Activated CD4-positive, alpha-beta T cell treated with anti-CD3 and anti-CD28 coated beads, Interleukin-10, Interleukin-2, amounts not matched to agents 100 ng/mL and 50 ng/mL, durations not matched to agents 16 hours and 8 hours (primary cell): ENCODE results near the gene C22orf23.
A peak's percentile ranks its signal among the peaks of the same experiment; 100 is the strongest.
"Not testable (repeated sequence)": the region's sequence is repeated elsewhere in the genome, so short reads cannot be mapped to it uniquely, and the experiment has no call there.

Experiments
- DNase-seq: peaks from one replicate; pipeline ENCODE4 v3.0.0-alpha.2; 2020

Gene C22orf23

DNA sequence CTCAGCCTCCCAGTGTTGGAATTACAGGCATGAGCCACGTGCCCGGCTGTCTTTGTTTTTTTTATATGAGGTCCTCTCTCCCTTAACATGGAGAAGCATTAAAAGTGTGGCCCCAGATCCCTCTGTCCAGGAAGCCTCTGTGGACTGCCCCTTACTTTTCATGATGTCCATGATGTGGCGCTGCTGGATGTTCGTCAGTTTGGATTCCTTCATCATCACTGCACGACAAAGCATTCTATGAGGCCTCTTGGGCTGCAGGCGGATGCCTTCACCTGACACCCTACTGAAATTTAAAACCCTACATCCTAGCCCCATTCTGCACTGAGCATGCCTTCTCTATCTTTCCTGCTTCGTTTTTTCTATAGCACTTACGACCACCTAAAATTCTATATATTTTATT, 2.1 kb downstream of the C22orf23 start:
- DNase-seq = no peak

DNA sequence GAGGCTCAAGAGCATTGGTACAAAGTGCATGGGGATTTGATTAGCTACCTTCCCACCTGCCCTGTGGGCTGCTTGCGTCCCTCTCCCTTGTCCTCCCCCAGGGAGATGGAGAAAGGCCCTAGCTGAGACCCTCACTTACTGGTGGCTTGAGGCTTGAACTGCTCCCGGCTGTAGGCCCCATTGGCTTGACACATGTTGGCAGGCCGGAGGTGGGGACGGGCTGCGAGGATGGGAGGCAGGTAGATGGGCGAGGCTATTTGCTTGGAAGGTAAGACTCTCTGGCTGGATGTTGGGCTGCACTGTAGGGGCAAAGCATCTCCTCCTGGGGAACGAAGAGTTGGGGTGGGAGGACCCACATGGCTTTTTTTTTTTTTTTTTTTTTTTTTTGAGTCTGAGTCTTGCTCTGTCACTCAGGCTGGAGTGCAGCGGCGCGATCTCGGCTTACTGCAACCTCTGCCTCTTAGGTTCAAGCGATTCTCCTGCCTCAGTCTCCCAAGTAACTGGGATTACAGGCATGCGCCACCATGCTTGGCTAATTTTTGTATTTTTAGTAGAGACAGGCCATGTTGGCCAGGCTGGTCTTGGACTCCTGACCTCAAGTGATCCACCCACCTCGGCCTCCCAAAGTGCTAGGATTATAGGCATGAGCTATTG, 6.1 kb downstream of the C22orf23 start:
- not testable (repeated sequence) for DNase-seq

DNA sequence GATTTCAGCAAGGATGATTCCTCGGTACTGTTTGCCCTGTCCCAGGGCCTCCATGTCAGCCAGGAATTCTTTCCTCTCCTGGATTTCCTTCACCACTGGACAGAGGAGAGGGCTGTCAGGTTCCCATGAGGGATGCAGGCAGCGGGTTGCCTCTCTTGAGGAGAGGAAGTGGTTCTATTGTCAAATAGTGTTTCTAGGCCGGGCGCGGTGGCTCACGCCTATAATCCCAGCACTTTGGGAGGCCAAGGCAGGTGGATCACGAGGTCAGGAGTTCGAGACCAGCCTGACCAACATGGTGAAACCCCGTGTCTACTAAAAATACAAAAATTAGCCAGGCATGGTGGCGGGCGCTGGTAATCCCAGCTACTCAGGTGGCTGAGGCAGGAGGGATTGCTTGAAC, 9.0 kb downstream of the C22orf23 start:
- not testable (repeated sequence) for DNase-seq

DNA sequence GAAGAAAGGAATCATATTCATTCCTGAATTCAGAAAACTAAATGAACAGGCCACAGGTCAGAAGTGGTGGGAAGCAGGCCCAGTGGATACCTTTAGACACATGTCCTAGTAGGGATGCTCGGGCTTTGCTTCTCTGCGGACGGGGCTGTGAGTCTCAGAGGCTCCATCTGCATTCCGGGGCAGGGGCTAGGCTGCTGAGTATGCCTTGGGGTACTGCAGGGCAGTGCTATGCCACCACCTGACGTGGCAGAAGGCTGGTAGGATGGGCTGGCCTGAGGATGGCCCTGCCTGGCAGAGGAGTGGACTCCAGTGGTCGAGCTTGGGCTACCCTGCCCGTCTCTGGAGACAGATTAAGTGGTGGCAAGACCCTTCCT, 9.6 kb downstream of the C22orf23 start:
- no peak for DNase-seq

DNA sequence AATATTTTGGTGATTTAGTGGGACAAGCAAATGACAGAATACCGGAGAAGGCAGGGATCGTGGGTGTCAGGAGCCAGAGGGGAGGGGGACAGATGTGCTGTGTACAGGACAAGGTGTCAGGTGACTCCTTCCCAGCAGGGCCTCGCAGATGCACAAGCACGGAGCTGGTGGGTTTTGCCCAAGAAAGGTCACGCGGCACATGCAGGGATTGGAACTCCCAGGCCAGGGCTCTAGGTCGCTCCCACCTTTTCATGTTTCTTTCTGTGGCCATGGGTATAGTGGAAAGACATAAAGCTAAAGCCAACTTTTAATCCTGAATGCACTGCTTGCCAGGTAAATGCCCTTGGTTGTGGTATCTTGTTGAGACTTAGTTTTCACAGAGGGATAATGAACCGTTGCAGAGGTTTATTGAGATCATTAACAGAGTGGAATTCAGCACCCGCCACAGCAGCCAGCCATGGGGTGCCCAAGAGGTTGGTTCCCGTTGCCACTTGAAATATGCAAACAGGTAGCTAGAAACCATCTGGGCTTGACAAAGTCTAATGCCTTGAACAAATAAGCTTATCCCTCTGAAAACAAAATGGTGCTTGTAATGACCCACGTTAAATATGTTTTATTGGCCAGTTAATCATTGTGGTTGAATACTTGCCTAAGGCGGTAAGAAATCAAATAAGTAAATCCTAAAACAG, 10.1 kb downstream of the C22orf23 start:
- DNase-seq = no peak

DNA sequence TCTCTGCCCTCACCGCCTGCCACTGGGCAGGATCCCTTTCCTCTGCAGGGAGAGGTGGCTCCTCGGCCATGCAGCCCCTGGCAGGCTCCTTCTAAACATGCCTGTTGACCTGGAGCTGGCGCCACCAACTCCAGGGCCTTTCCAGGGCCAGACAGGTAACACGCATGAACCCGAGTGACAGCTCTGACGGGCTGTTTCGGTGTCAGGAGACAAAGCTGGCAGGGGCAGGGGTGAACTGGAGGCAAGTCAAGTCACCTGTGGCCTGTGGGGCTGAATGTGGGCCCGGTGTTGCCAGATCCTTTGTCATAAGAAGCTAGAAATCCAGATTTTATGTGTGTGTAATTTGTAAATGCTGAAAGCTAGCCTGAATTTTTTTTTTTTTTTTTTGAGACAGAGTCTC, 11.3 kb downstream of the C22orf23 start:
- DNase-seq = no peak

DNA sequence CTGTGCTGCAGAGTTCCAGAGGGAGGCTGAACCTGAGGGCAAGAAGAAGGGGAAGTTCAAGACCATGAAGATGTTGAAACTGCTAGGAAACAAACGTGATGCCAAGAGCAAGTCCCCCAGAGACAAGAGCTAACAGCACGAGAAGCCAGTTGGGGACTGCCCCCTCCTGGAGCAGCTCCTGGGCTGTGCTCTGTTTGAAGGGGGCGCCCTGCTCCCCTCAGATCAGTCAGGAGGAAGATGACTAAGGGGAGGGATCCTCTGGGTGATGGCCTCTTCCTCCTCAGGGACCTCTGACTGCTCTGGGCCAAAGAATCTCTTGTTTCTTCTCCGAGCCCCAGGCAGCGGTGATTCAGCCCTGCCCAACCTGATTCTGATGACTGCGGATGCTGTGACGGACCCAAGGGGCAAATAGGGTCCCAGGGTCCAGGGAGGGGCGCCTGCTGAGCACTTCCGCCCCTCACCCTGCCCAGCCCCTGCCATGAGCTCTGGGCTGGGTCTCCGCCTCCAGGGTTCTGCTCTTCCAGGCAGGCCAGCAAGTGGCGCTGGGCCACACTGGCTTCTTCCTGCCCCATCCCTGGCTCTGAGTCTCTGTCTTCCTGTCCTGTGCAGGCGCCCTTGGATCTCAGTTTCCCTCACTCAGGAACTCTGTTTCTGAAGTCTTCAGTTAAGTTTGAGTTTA, 12.6 kb downstream of the C22orf23 start:
- no peak for DNase-seq

DNA sequence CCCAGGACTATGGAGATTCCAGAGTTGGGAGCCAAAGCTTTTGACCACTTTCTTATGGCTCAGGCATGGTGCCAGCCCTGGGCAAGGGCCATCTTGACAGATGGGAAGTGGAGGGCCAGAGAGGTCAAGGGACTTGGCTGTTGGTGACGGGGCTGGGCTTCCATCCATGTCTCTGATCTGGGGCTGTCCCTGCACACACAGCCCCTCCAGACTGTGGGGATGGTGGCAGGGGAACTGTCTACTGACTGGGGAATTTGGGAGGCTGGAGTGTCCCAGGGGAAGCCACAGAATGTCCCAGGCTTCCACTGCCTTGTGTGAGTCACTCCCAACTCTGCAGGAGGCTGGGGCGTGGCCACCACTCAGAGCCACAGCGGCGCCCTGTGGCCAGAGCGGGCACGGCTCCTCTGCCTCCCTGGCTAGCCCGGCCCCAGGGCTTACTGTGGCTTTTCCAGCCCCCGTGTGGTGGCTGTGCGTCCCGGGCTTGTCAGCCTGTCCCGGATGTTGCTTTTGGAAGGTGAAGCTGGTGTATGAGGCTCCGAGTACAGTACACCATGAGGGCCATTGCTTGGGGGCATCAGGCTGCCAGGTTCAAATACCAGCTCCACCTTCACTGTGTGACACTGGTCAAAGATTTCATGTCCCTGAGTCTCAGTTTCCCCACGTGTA, 19.6 kb downstream of the C22orf23 start:
- DNase-seq = peak; percentile 90

DNA sequence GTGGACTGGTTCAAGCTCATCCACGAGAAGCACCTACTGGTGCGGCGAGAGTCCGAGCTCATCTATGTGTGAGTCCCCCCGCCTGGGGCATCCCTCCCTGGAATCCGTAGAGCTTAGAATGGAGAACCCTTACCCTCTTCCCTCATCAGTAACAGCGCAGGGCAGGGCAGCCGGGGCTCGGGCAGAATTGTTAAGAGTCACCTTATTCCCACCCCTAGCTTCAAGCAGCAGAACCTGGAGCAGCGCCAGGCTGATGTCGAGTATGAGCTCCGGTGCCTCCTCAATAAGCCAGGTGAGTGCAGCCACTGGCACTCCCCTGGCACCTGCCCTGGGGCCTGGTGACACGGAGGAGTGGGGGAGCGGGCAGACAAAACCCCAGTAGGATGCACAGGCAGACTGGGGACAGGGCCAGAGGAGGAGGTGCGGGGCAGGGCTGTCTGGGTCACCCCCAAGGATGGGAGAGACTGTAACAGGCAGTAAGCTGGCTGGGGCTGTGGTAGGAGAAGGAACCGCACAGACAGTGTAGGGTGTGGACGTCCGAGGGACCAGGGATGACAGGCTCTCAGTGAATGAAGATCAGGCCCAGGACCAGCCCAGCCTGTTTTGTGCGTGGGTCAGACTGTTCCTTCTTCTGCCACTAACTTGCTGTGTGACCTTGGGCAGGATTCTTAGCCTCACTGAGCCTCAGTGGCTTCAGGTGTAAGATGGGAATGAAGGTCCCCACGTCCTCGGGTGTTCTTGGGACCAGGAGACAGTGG, 20.4 kb downstream of the C22orf23 start:
- DNase-seq = no peak

DNA sequence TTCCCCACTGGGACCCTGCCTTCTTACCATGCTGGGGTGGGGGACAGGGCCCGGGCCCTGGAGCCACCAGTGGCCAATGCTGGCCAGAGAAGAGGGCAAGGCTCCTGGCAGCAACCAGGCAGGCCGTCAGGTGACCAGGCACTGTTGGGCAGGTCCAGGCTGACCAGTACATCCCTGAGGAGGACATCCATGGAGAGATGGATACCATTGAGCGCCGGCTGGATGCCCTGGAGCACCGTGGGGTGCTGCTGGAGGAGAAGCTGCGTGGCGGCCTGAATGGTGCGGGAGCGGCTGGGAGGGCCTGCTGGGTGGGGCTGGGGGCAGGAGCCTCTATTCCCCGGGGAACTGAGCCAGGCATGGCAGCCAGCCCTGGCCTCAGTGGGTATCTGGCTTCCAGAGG, 21.0 kb downstream of the C22orf23 start:
- DNase-seq = no peak

DNA sequence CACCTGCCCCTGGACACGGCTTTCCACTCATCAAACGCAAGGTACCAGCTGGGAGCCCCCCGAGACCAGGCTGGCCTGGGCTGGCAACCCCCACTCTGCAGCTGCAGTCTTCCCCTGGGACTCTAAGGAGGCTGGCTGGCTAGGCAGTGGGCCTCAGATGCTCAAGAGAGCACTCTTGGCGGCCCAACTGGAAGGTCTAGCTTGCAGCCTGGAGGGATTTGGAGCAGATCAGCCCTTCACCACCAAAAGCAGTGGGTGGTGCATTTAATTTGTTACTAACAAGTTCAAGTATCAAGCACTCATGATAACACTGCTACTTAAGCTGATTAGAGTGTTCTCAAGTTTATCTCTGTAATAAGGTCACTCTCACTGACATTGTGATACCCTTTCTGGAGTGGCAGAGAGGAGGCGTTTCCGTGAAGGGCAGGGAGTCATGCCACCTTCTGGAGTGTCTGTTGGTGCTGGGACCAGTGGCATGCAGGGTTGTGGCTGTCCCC, 21.5 kb downstream of the C22orf23 start:
- no peak for DNase-seq

DNA sequence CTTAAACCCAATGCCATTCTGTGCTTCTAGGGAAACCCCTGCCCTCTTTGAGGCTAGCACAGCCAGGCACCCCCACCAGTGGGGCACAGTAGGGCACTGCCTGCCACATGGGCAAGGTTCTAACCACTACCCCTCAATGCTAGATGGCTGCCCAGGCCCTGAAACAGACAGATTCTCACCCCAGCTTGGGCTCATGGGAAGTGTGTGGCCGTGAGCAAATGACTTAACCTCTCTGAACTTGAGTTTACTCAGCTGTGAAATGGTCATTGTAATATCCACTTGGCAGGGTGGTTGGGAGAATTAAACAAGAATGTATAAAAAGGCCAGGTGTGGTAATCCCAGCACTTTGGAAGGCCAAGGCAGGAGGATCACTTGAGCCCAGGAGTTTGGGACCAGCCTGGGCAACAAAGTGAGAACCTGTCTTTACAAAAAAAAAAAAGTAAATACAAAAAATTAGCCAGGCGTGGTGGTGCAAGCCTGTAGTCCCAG, 22.4 kb downstream of the C22orf23 start:
- no peak for DNase-seq

DNA sequence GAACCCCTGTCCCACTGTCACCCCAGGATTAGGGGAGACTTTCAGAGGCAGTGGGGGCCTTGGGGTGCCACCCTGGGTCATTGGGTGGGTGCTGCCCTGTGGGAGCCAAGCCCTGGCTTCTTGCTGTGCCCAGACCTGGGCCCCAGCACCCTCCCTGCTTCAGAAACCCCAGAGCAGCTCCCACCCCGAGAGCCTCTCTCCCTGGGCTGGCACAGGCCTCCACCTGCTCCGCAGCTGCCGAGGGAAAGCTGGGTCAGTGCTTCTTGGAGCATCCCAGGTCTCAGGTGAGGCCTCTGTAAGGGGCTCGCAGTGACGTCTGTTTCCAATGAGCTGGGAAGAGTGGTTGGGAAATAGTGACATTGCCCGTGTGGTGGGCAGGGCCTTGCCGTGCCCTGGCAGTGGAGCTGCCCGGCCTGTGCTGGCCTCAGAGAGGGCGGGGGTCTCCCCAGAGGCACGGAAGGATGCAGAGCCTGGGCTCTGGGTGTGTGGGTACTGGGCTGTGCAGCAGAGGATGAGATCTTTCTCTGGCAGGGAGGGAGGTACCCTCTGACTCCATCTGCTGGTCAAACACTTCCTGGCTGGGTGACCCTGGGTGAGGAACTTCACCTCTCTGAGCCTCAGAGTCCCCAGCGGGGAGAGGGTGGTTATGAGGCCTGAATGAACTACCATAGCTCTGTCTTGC, 23.0 kb downstream of the C22orf23 start:
- peak; percentile 29 for DNase-seq

DNA sequence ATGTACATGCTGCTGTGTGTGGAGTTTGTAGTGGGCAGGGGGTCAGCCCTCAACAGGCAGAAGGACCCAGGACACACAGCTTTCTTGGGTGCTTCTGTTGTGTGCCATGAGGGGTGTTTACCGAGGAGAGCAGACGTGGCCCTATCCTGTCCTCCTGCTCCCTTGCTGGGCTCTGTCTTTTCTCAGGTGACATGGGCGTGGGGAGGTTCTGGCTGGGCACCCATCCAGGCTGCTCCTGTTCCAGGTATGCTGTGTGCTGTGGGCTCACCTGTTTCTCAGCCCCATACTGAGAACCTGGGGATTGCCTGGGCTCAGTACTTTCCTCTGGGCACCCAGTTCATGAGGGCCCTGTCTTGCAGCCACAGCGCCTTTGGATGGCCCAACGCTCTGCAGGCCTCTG, 24.0 kb downstream of the C22orf23 start:
- DNase-seq = no peak

DNA sequence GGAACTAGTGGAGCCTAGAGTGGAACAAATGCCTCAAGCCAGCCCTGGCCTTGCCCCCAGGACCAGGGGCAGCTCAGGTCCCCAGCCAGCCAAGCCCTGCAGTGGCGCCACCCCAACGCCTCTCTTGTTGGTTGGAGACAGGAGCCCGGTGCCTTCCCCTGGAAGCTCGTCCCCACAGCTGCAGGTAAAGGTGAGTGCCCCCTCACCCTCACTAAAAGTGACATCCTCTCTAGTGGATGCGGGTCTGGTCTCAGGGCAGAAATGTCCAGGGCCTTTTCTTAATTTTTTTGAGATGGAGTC, 25.8 kb downstream of the C22orf23 start:
- no peak for DNase-seq

DNA sequence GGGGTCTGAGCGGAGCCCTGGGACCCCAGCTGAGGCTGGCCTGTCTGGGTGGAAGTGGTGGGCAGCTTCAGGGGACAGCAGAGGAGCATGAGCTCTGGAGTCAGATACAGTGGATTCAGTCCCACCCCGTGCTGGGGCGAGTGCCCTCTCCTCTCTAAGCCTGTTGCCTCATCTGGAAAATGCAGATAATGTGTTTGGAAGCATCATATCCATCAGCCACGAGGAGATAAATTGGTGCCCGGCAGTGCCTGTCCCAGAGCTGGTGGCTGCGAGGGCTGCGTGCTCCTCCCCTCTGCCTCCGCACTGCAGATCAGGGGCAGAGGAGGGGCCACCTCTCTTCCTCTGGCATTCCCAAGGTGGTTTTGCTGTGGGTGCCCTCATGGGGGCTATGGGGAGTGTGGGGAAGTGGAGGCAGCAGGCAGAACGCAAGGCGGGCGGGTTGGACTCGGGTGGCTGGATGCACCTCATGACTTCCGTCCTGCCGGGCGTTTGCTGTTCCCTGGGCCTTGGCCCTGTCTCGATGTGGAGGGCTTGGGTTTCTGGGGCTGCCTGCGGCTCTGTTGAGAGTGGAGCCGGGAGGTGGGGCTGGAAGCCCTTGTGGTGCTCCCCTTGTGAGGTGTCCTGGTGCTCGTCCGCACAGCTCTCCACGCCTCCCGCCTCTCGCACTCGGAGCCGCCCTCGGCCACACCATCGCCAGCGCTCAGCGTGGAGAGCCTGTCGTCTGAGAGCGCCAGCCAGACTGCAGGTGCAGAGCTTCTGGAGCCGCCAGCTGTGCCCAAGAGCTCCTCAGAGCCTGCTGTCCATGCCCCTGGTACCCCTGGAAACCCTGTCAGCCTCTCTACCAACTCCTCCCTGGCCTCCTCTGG, 26.4 kb downstream of the C22orf23 start:
- no peak for DNase-seq

DNA sequence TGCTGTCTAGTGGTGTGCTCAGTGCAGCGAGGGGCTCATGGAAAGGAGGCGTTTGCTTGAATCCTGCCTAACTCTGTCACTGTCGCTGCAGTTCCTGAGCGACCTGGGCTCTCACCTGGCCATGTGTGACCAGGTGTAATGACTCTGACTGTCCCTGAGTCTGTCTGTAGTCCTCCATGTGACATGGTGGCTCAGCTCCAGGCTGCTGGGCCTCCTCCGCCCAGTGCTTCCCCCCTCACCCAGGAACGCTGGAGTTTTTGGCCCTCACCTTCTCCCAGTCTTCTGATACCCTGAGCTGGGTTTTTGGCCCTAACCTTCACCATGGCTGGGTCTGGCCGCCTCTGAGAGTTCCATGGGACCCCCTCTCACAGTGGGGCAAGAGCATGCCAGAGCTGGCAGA, 27.0 kb downstream of the C22orf23 start:
- no peak for DNase-seq

DNA sequence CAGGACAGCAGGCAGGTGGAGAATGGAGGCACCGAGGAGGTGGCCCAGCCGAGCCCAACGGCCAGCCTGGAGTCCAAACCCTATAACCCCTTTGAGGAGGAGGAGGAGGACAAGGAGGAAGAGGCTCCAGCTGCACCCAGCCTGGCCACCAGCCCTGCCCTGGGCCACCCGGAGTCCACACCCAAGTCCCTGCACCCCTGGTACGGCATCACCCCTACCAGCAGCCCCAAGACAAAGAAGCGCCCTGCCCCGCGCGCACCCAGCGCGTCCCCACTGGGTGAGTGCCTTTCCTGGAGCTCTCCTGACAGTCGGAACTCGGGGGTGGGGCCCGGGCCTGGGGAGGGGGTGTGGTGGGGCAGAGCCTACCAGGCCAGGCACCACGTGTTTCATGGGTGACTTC, 27.6 kb downstream of the C22orf23 start:
- no peak for DNase-seq

DNA sequence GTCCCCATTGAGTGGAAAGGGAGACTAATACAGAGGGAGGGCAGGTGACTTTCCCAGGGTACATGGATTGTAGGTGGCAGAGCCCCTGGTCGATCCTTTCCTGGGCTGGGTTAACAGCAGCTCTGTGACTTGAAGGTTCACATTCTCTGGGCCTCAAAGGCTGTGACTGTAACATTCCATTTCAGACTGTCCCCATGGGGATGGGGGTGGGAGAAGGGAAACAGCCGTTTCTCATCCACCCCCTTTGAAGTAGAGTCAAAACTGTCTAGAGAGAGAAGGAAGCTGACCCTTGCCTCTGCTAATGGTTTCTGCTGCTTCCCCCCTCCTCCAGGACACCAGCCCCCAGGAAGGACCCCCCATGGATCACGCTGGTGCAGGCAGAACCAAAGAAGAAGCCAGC, 28.1 kb downstream of the C22orf23 start:
- no peak for DNase-seq

DNA sequence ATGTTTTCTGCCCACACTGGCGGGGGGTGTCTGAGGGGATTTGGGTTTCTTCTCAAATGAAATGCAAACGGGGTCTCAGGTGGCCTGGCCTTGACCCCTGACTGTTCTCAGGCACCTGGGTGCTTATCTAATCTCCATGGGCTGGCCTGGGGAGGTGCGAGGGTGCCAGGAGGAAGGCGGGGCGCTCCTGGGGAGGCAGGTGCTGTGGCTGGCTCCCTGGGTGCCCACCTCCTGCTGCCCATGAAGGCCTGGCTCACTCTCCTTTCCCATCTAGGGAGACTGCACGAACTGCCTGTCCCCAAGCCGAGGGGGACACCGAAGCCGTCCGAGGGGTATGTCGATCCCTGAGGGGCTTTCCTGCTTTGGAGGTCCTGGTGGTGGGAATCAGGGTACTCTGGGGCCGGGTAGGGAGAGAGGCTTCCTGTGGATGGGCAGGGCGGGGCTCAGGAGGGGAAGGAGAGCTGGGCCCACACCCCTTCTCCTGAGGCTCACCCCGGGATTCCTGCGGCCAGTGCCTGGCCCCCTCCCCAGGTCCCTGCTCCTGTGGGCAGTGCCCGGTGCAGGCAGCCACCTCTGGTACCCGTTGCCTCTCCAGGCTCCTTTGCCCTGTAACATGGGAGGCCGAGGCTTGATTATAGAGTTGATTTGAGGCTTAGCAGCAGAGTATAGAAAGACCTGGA, 28.9 kb downstream of the C22orf23 start:
- DNase-seq = no peak

DNA sequence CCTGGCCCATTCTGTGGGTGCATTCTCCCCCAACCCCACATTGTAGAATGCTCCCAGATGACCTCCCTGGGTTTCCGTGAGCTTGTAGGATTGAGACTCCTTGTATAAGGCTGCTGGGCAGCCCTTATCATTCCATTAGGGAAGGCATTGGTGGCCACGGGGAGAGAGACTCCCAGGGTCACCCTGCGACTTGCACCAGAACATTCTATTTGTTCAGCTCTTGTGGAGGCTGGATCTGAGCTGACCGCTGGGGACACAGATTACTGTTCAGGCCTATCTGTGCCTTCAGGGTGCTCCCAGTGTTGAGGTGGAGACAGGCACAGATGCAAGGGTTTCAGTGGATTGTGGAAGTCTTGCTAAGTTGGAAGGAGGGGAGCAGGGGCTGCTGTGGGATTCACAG, 29.5 kb downstream of the C22orf23 start:
- DNase-seq = no peak
